SJSA1 (cell line): ENCODE measurements around the gene C1QTNF9B. TPM values are rescaled to one million over a fixed set of nuclear protein-coding genes. Genes with fewer than 3 reads are reported as not detected.

Source experiments
- DNase-seq, 2 experiments: peaks; one replicate each; pipeline ENCODE4 v3.0.0-alpha.2; 2015 to 2020; ENCODE audit warnings: low spot score in 2 of 2, low read depth in 1 of 2
- H3K27ac ChIP-seq: fragments of 250-450 bp; sonication (Bioruptor Pico); 2 replicates; pipeline ENCODE4 v1.5.1; 2020; ENCODE audit warnings: mild to moderate bottlenecking, moderate library complexity
- H3K27me3 ChIP-seq: fragments of 250-450 bp; sonication (Bioruptor Pico); replicated peaks from 2 replicates; pipeline ENCODE4 v1.5.1; 2020; ENCODE audit warnings: mild to moderate bottlenecking, moderate library complexity
- H3K36me3 ChIP-seq: fragments of 250-450 bp; sonication (Bioruptor Pico); 2 replicates; pipeline ENCODE4 v1.5.1; 2020; ENCODE audit warnings: mild to moderate bottlenecking
- H3K4me1 ChIP-seq: fragments of 250-450 bp; sonication (Bioruptor Pico); replicated peaks from 2 replicates; pipeline ENCODE4 v1.6.1; 2021; ENCODE audit warnings: mild to moderate bottlenecking
- H3K4me3 ChIP-seq: fragments of 250-450 bp; sonication (Bioruptor Pico); 2 replicates; pipeline ENCODE4 v1.5.1; 2020; ENCODE audit warnings: mild to moderate bottlenecking
- H3K9me3 ChIP-seq: fragments of 250-450 bp; sonication (Bioruptor Pico); replicated peaks from 2 replicates; pipeline ENCODE4 v1.5.1; 2020; ENCODE audit warnings: mild to moderate bottlenecking
- total RNA-seq: library from RNA; depleted of rRNA; stranded (reverse); fragments of >200 nt; shearing (Covaris generic); gene quantifications from 2 replicates; pipeline ENCODE4 v1.2.3, GENCODE V29; 2014; rRNA removed

Gene C1QTNF9B
- total RNA-seq, 1 experiment from 2014 or later, result 0.08 TPM

GRCh38 chr13:23843436-23843835, 53.9 kb downstream of the C1QTNF9B start:
- DNase-seq, result no peak
- Histone ChIP-seq H3K4me1 (no peaks in the 10 kb centered on the region), H3K4me3 (no peak overlapping the region), H3K27me3 (no peaks in the 10 kb centered on the region), H3K27ac (no peak overlapping the region), H3K36me3 (no peaks in the 10 kb centered on the region), H3K9me3 (no peaks in the 10 kb centered on the region)

GRCh38 chr13:23842406-23842805, 54.9 kb downstream of the C1QTNF9B start:
- DNase-seq, result no peak
- Histone ChIP-seq H3K4me1 (no peaks in the 10 kb centered on the region), H3K4me3 (no peak overlapping the region), H3K9me3 (no peaks in the 10 kb centered on the region), H3K27me3 (no peaks in the 10 kb centered on the region), H3K27ac (no peak overlapping the region), H3K36me3 (no peaks in the 10 kb centered on the region)

Other genes with a start within 250 kb of the C1QTNF9B start
- gene MIPEP, start 8.1 kb downstream of the C1QTNF9B start, total RNA-seq, result 6.1 and 7.1 TPM in 2 replicates